Lower lobe of right lung (tissue), 2 donors: ENCODE measurements around the gene SYNE3. TPM values are rescaled to one million over a fixed set of nuclear protein-coding genes. Genes with fewer than 3 reads are reported as not detected.

Experiments used
- ATAC-seq, 2 donors: fragments of 200-7000 bp; cut with Tn5 transposase; one replicate each; pipeline ENCODE4 v1.9.1; 2020 to 2022; ENCODE audit warnings: mild to moderate bottlenecking in 2 of 2, moderate library complexity in 2 of 2
- DNase-seq: peaks from one replicate; pipeline ENCODE4 v3.0.0-alpha.2; 2020
- H3K27ac ChIP-seq: fragments of 200-600 bp; one replicate; pipeline ENCODE4 v1.8.0; 2022
- H3K27me3 ChIP-seq: fragments of 200-600 bp; one replicate; pipeline ENCODE4 v1.8.0; 2022; ENCODE audit warnings: low read depth
- H3K36me3 ChIP-seq: fragments of 200-600 bp; one replicate; pipeline ENCODE4 v1.8.0; 2022; ENCODE audit warnings: mild to moderate bottlenecking
- H3K4me1 ChIP-seq: fragments of 200-600 bp; one replicate; pipeline ENCODE4 v1.8.0; 2022
- H3K4me3 ChIP-seq: fragments of 200-600 bp; one replicate; pipeline ENCODE4 v1.8.0; 2022; ENCODE audit warnings: mild to moderate bottlenecking
- H3K9me3 ChIP-seq: fragments of 200-600 bp; one replicate; pipeline ENCODE4 v1.8.0; 2022
- CTCF ChIP-seq: fragments of 200-600 bp; IDR thresholded peaks from one replicate; pipeline ENCODE4 v1.8.0; 2022; ENCODE audit warnings: antibody characterized with exemption, mild to moderate bottlenecking
- intact Hi-C: fragments of 100-400 bp; cut with DNase I; formaldehyde crosslinking; loops from one replicate; pipeline ENCODE4 v1.11.0; 2022
- total RNA-seq: library from RNA; stranded (reverse); fragmentation: NEBNext Ultra II Directional; extraction: Animal tissue kit (Norgen Biotek cat#: 25700); gene quantifications from one replicate; pipeline ENCODE4 v1.2.1, GENCODE V29; 2021
- donor health status: DM: no; HTN: yes; CAD: no; lungs with severe emphysema.

The SYNE3 gene
- total RNA-seq, 1 donor from 2014 or later = 22.4 TPM

GRCh38 chr14:95474941-95475340, 41.5 kb downstream of the SYNE3 start:
- ATAC-seq (no peak), DNase-seq (no peak)
- no peaks in the 10 kb centered on the region for H3K27me3 ChIP-seq
- no peak overlapping the region for H3K4me3 ChIP-seq
- TF ChIP-seq CTCF = no peak
- peaks cover 42% of the 10 kb centered on the region for H3K36me3 ChIP-seq
- intact Hi-C loops = no loop called here
- H3K4me1 ChIP-seq = peaks cover 20% of the 10 kb centered on the region
- H3K9me3 ChIP-seq = no peaks in the 10 kb centered on the region
- H3K27ac ChIP-seq = no peak overlapping the region

GRCh38 chr14:95474486-95474885, 42.0 kb downstream of the SYNE3 start:
- Histone ChIP-seq H3K9me3 (no peaks in the 10 kb centered on the region), H3K4me1 (peaks cover 16% of the 10 kb centered on the region), H3K27ac (no peak overlapping the region), H3K36me3 (peaks cover 46% of the 10 kb centered on the region), H3K4me3 (no peak overlapping the region), H3K27me3 (no peaks in the 10 kb centered on the region)
- intact Hi-C loops = no loop called here
- DNase-seq = no peak
- ATAC-seq = no peak
- no peak for TF ChIP-seq CTCF

DNA sequence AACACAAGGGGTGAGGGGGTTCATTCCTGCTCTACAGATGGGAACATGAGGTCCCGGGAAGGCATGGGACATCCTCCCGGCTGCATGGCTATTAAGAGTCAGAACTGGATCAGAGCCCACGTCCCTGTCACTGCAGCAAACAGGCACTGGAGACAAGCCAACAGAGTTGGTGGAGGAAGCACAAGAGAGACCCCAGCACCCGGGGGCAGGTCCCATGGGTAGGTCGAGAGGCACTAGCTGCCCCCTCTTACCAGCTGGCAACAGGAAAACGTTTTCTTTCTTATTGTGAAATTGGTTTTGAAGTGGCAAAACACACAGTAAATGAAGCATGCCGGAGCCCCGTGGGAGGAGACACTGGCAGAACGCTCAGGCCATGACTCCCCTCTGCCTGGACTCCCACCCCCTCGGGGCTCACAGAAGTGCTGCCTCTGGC, 43.6 kb downstream of the SYNE3 start:
- no peak for TF ChIP-seq CTCF
- H3K27me3 ChIP-seq = no peaks in the 10 kb centered on the region
- intact Hi-C loops = no loop called here
- DNase-seq = no peak
- H3K36me3 ChIP-seq = peaks cover 52% of the 10 kb centered on the region
- H3K4me1 ChIP-seq = peaks cover 12% of the 10 kb centered on the region
- H3K9me3 ChIP-seq = no peaks in the 10 kb centered on the region
- no peak overlapping the region for H3K27ac ChIP-seq
- peak; percentile 26 to 66 for ATAC-seq
- H3K4me3 ChIP-seq = no peak overlapping the region

GRCh38 chr14:95471476-95471875, 45.0 kb downstream of the SYNE3 start:
- H3K4me1 ChIP-seq = peaks cover 12% of the 10 kb centered on the region
- peaks cover 52% of the 10 kb centered on the region for H3K36me3 ChIP-seq
- no peaks in the 10 kb centered on the region for H3K27me3 ChIP-seq
- intact Hi-C loops = no loop called here
- no peak overlapping the region for H3K4me3 ChIP-seq
- no peaks in the 10 kb centered on the region for H3K9me3 ChIP-seq
- no peak for TF ChIP-seq CTCF
- DNase-seq (no peak), ATAC-seq (no peak)
- H3K27ac ChIP-seq = no peak overlapping the region

DNA sequence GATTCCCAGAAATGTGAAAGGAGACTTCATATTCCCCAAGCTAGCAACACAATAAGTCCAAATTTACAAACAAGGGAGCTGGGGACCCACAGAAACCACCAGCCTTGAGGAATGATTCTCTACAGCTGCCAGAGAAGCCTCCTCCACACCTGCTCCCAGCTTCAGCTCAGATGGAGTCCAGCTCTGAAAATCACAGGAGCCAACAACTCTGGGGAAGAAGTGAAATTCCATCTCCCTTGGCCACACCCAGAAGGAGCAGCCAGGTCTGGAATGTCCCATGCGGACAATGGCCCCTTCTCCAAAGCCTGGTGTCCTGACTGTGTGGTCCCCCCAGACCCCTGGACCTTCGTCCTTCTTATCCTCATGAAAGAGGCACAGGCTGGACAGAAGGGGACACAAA, 45.4 kb downstream of the SYNE3 start:
- no peaks in the 10 kb centered on the region for H3K9me3 ChIP-seq
- H3K27ac ChIP-seq = no peak overlapping the region
- no peak for DNase-seq
- peaks cover 12% of the 10 kb centered on the region for H3K4me1 ChIP-seq
- TF ChIP-seq CTCF = no peak
- H3K4me3 ChIP-seq = no peak overlapping the region
- peaks cover 53% of the 10 kb centered on the region for H3K36me3 ChIP-seq
- intact Hi-C loops = no loop called here
- no peak for ATAC-seq
- no peaks in the 10 kb centered on the region for H3K27me3 ChIP-seq

- no peak for ATAC-seq
- DNase-seq = no peak
- TF ChIP-seq CTCF = no peak
- H3K27me3 ChIP-seq = no peaks in the 10 kb centered on the region
- intact Hi-C loops = no loop called here
- H3K36me3 ChIP-seq = peaks cover 51% of the 10 kb centered on the region
- H3K27ac ChIP-seq = no peak overlapping the region
- H3K9me3 ChIP-seq = no peaks in the 10 kb centered on the region
- no peak overlapping the region for H3K4me3 ChIP-seq
- peaks cover 13% of the 10 kb centered on the region for H3K4me1 ChIP-seq
Observed at GRCh38 chr14:95469134-95469481, 47.3 kb downstream of the SYNE3 start.
